ENCODE measurements around the gene OR2D3.
"Not testable (repeated sequence)": the region's sequence is repeated elsewhere in the genome, so short reads cannot be mapped to it uniquely, and the experiment has no call there.

Gene OR2D3, protein sequence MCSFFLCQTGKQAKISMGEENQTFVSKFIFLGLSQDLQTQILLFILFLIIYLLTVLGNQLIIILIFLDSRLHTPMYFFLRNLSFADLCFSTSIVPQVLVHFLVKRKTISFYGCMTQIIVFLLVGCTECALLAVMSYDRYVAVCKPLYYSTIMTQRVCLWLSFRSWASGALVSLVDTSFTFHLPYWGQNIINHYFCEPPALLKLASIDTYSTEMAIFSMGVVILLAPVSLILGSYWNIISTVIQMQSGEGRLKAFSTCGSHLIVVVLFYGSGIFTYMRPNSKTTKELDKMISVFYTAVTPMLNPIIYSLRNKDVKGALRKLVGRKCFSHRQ

DNA sequence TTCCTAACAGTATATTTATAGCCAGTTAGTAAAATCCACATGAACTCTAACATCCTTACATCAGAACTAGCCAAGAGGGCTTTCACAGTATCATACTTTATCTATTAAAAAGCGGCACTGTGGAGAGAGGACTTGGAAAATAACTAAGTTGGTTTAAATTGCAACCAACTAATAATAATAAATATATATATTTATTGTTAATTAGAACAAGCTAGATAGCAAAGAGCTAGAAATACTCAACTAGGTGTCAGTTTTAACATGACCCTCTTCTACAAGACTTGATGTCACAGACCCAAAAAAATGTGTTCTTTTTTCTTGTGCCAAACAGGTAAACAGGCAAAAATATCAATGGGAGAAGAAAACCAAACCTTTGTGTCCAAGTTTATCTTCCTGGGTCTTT, at the start of gene OR2D3:
Gene OR2D3 (plus strand): TSS at position 301 of the 400 bp plus-strand sequence. CDS start 0 bp downstream, at position 301.
- no peak for DNase-seq

DNA sequence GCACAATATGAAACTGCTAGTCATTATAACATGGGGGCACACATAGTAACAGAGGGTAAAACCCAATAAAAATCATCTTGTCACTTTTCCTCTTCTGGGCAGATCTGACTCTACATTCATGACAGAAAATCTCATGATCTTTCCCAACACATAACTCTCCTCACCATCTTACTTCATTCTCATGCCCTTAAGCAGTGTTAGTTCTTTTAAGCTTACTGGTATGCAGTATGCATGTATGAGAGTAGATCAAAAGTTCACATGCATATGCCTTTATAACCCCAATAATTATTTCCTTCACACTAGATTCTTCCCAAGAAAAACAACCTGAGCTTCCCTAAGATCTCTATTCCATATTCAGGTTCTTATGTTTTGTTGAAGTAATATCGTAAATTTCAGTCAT, 49.5 kb upstream of the OR2D3 start:
- DNase-seq: no peak

DNA sequence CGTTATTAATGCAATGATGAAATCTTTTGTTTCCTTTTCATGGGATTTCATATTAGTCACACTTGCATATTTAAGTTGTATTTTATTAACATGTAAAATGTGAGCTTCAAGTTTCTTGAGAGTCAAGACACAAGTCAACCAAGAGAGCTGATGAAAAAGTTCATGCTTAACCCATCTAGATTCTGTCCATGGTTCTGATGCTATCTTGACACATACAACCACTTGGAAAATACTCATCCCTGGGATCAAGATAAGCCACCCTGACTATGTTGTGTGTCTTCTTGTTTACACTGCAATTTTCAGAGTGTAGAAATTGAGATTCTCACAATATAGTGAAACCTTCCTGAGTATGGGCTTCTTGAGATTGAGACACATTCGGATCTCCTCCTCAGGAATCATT, 45.0 kb upstream of the OR2D3 start:
- DNase-seq: no peak

DNA sequence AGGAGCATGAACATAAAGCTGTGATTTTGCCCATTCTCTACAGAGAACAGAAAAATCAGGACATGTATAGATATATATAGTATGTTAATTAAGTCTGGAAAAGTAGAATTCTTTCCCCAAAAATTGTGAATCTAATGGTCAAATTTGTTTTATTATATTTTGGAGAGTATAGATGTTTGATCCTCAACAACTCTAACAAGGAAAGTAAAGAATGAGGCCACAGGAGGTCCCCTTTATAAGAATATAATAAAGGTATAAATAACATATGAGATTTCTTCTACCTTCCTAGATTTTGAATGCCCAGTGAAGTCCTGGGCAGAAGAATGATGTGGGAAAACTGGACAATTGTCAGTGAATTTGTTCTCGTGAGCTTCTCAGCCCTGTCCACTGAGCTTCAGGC, 44.5 kb upstream of the OR2D3 start, which contains the start of gene OR10A4:
Gene OR10A4 (plus strand): TSS at position 301 of the 400 bp plus-strand sequence. CDS start 23 bp downstream, at position 324.
- DNase-seq: no peak

DNA sequence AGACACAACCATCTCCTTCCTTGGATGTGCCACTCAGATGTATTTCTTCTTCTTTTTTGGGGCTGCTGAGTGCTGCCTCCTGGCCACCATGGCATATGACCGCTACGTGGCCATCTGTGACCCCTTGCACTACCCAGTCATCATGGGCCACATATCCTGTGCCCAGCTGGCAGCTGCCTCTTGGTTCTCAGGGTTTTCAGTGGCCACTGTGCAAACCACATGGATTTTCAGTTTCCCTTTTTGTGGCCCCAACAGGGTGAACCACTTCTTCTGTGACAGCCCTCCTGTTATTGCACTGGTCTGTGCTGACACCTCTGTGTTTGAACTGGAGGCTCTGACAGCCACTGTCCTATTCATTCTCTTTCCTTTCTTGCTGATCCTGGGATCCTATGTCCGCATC, 43.9 kb upstream of the OR2D3 start:
- DNase-seq: no peak

DNA sequence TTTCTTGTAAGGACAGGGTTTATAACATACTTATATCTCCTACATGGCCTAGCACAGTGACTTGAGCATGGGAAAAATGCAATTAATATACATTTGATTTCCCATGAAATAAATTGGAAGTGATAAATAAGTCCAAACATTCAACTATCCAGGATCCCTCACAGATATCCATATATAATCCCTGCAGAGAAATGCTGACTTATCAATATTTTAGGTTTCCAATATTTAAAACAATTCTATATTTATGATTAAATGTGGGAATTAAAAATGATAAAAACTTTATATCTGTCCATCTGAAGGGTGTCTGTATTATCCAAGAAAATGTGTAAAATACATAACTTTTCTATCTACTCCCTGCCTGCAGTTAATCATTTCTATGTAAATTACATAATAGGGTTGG, 38.1 kb upstream of the OR2D3 start:
- DNase-seq: no peak

DNA sequence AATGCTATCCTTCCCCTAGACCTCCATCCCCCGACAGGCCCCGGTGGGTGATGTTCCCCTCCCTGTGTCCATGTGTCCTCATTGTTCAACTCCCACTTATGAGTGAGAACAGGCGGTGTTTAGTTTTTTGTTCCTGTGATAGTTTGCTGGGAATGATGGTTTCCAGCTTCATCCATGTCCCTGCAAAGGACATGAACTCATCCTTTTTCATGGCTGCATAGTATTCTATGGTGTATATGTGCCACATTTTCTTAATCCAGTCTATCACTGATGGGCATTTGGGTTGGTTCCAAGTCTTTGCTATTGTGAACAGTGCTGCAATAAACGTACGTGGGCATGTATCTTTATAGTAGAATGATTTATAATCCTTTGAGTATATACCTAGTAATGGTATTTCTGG, 33.1 kb upstream of the OR2D3 start:
- DNase-seq: not testable (repeated sequence)

DNA sequence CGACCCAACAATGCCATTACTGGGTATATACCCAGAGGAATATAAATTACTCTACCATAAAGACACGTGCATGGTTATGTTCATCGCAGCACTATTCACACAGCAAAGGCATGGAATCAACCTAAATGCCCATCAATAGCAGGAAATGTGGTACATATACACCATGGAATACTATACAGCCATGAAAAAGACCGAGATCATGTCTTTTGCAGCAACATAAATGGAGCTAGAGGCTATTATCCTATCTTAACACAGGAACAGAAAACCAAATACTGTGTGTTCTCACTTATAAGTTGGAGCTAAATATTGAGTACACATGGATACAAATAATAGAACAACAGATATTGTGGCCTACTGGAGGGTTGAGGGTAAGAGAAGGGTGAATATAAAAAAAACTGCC, 32.0 kb upstream of the OR2D3 start:
- DNase-seq: no peak

DNA sequence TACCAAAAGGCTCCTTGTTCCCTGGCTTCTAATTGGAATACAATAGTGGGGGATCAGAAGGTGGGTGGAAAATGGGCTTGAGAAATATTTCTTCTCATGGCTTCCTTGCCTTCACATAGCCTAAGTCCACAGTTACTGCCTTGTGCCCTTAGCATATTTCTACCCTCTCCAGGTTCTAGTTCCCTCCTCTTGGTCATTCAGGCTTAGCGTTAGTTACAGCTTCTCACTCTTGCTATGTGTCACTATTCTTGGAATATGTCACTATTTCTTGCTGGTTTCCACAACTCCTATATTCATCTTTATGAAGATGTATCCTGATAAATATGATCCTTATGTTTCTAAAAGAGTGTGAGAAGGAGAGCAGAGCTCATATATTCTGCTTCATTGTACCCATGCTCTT, 31.0 kb upstream of the OR2D3 start:
- DNase-seq: no peak

DNA sequence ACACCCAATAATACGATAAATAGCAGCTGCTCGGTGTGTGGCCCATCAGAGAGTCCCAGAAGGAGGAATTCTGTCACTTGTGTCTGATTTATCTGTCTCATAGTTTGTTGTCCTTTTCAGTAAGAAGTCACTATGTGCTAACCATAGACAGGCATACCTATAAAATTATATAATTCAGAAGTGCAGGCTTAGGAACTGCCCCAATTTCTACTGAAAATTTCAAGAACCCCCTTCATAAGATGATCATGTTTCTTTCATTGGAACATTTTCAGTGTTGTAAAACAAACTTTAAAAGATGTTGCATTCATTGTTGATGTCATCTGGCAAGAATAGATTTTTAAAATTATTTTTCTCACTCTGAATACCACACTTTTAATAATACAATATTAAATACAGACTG, 28.4 kb upstream of the OR2D3 start, which contains the start of gene OR2D2:
Gene OR2D2 (minus strand): TSS at position 101 of the 400 bp plus-strand sequence. CDS start 0 bp downstream, at position 101.
- DNase-seq: no peak

DNA sequence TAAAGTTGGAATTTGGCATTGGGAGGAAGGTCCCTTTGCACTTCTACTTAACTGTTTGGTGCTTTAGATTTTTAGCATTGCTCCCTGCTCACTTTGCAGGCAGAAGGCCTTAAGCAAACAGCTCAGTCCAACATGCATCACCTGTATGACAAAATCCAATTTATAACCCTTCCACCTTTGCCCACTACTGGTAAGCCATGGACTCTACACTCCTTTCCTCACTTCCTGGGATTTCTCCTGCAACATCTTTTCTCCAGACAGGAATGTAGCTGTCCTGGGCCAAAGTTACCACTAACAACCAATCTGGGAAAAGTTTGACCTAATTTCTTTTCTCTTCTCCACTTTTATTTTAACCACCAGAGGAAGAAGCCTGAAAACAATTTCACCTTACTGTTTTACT, 26.7 kb upstream of the OR2D3 start:
- DNase-seq: no peak

DNA sequence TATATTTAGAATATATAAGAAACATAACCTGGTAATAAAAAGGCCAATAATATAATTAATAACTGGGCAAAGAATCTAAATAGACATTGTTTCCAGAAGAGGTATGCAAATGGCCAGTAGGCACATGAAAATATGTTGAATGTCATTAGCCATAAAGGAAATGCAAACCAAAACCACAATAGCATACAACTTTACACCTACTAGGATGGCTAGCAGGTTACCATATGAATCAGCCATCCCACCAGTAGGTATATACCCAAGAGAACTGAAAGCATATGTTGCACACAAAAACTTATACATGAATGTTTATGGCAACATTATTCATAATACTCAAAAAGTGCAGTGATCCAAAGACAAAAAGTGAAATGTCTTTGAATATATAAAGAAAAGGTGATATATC, 25.8 kb upstream of the OR2D3 start:
- DNase-seq: no peak

DNA sequence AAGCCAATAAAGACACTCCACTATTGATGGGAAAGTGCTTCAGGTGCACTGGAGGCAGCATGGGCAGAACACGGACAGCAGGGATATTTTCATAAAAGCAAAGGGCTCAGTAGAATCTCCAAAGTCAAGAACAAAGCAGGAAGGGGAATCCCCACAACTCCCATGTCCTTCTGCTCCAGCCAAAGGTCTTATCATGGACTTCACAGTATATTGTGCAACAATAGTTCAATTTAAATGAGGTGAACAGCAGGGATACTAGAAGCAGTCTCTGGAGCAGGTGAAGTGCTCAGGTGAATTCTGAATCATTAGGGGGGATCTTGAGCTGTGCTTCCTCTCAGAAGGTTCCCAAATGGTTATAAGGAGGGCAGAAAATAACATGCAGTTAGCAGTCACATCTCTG, 21.9 kb upstream of the OR2D3 start:
- no peak for DNase-seq

DNA sequence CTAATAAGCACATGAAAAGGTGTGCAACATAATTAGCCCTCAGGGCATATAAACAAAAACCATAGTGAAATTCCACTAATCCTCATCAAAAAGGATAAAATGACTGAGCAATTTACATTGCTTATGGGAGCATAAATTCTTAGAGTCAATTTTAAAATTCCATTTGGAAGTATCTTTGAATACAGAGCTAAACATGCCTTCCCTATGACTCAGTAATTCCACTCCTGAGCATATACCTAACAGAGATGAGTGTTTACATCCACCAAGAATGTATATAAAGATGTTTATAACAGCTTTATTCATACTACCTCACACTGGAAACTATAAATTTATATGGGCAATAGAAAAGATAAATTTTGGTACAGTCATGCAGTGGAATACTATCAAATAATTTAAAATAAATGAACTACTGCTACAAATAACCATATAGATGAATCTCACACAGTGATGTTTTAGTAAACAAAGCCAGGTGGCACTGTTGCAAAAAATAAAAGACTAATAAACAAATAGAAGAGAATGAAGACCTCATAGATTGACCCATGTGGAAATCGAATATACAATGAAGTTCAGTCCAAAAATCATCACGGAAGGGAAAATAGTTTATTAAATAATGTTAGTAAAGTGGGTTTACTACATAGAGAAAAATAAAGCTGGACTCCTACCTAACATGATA, 20.3 kb upstream of the OR2D3 start:
- no peak for DNase-seq

DNA sequence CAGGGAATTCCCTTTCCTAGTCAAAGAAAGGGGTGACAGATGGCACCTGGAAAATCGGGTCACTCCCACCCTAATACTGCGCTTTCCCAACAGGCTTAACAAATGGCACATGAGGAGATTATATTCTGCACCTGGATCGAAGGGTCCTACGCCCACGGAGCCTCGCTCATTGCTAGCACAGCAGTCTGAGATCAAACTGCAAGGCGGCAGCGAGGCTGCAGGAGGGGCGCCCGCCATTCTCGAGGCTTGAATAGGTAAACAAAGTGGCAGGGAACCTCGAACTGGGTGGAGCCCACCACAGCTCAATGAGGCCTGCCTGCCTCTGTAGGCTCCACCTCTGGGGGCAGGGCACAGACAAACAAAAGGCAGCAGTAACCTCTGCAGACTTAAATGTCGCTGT, 16.0 kb upstream of the OR2D3 start:
- not testable (repeated sequence) for DNase-seq

DNA sequence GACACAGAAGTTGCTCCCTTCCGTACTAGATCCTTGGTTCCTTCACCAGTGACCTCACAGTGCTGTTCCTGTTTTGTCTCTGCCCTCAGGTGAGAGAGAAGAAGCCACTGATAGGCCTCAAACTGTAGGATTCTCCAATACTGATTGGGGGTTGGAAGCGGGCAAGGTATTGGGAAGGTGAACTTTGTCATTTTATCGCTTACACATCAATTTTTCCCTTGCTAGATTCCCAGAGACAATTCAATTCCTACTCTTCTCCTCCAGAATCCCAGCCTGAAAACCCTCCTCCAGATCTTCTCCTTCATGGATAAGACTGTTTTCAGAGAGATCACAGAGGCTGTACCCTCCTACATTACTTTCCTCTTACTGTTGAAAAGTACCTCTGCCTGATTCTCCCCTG, 9.4 kb upstream of the OR2D3 start:
- DNase-seq: no peak

DNA sequence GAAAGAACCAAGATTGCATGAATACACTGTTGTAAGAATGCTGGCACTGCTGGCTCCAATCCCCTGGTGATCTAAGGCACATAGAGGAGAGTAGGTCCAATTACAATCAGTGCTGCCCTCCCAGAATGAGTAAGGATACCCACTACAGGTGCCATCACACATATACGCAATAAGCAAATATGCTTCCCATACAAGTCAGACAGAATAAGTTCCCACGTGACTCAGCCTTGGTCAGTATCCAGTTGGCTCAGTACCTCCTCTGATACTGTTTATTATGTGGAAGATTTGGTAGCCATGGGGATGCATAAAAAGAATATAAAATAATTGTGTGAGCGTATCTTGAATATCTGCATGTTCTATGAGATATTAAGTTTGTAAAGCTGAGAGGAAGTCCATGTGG, 8.9 kb upstream of the OR2D3 start:
- DNase-seq: no peak

DNA sequence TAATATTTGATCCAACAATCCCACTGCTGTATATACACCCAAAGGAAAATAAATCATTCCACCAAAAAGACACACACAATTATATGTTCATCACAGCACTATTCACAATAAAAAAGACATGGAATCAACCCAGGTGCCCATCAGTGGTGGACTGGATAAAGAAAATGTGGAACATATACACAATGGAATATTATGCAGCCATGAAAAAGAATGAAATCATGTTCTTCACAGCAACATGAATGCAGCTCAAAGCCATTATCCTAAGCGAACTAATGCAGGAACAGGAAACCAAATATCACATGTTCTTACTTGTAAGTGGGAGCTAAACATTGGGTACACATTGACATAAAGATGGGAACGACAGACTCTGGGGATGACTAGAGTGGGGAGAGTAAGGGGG, 1.1 kb upstream of the OR2D3 start:
- DNase-seq: no peak

DNA sequence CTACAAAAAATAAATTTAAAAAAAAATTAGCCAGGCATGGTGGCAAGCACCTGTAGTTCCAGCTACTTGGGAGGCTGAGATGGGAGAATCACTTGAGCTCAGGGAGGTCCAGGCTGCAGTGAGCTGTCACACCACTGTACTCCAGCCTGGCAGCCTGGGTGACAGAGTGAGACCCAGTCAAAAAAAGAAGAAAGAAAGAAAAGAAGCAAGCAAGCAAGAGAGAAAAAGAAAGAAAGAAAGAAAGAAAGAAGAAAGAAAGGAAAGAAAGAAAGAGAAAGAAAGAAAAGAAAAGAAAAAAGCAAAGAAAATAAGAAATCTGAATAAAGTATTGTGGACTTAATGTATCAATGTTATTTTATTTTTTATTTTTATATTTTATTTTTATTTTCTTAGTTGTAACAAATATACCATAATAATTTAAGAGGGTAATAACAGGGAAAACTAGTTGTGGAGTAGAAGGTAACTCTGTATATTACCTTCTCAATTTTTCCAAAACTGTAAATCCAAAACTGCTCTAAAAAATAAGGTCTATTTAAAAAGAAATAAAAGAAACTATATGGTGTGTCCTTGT, 4.3 kb downstream of the OR2D3 start:
- no peak for DNase-seq

DNA sequence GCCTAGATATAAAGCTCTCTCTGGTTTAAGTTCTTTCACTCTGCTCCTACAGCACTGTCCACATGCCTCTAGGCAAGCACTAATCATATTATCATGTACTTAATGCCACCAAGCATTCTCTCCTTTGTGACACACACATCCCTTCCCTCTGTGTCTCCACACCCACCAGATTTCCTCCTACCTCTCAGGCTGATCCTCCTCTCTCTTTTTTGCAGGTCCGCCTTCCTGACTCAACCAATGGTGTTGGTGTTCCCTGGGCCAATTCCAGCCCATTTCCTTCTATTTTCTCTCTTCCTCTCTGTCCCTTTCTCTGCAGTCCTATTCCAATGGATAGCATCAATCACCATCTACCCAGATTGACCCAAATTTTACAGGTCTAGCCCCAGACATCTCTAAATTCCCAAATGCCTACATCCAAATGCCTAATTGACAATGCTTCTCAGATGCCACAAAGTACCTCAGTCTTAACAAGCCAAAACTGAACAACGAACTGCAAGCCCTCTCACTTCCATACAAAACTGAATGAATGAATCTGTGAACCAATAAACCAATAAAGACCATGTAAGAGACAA, 4.9 kb downstream of the OR2D3 start:
- DNase-seq: peak in 7 of 58 donors; percentile 2 to 41 (median 14)

DNA sequence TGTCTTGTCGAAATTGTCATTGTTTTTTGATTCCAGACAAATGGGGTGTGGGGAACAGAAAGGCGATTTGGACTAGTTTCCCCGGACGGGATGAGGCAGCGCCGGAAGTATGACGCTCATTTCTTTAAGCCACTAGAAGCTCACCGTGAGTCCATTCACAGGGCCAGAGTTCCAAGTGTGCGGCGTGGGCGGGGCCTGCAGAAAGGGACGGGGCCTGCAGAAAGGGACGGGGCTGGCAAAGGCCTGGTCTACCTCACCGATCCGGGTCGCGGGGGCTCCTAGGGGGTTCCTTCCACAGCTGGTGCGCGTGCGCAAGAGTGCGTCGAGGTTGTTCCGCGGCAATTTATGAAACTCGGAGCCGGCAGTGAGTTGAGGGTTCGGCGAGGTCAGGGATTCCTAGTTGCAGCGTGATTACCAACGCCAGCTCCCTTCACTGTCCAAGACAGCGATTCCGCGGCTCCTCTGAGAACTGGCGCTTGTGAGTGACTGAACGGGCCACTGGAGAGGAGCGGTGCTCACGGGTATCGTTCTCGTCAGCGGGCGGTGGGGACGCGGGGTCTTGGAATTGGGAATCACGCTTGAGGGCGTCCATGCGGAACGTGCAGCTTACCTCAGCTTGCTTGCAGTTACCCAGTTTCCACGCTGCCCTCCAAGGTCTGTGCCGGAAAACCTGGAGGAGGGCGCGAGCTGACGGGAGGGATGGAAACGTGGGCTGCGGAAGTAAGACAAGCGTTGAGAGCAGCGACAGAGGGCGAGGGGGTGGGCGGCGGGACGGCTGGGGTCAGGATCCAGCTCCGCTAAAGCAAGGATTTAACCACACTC, 5.6 kb downstream of the OR2D3 start, which contains the start of gene ZNF215:
Gene ZNF215 (plus strand): TSS at position 219 of the 822 bp plus-strand sequence. CDS start 5,847 bp downstream, outside the sequence.
- peak in 47 of 58 donors; percentile 2 to 74 (median 23) for DNase-seq
